ENCODE data around the gene GPC3. TPM values are rescaled to one million over a fixed set of nuclear protein-coding genes. Genes with fewer than 3 reads are reported as not detected.

GPC3 gene
- total and polyA plus RNA-seq, 2 experiments from 2014 or later: 171 to 323 TPM

GRCh38 chrX:133742602-133743305 is 242.6 kb downstream of the GPC3 start:
- H3K27me3 ChIP-seq: no peaks in the 10 kb centered on the region
- H3K4me1 ChIP-seq (ENCODE audit: low read depth): peaks cover 8% of the 10 kb centered on the region
- no peaks in the 10 kb centered on the region for H3K9me3 ChIP-seq (ENCODE audit: low read depth)
- no peaks in the 10 kb centered on the region for H3K36me3 ChIP-seq
- no peak for TF ChIP-seq CTCF (IDR thresholded peaks at IDR 0.05; ENCODE audit: low read depth, low read length)
- no peak overlapping the region for H3K27ac ChIP-seq
- no peak overlapping the region for H3K4me3 ChIP-seq
- peak in 1 of 2 donors; percentile 40 for DNase-seq (ENCODE audit: low read depth in 1 of 2, low spot score in 1 of 2)

- no peak overlapping the region for H3K27ac ChIP-seq
- peak in 1 of 2 donors; percentile 3 for DNase-seq (ENCODE audit: low read depth in 1 of 2, low spot score in 1 of 2)
- H3K9me3 ChIP-seq (ENCODE audit: low read depth): no peaks in the 10 kb centered on the region
- no peaks in the 10 kb centered on the region for H3K36me3 ChIP-seq
- H3K27me3 ChIP-seq: no peaks in the 10 kb centered on the region
- no peak overlapping the region for H3K4me3 ChIP-seq
- TF ChIP-seq CTCF (IDR thresholded peaks at IDR 0.05; ENCODE audit: low read depth, low read length): no peak
- peaks cover 2% of the 10 kb centered on the region for H3K4me1 ChIP-seq (ENCODE audit: low read depth)
Observed at GRCh38 chrX:133741303-133741702, 244.1 kb downstream of the GPC3 start.

GRCh38 chrX:133726642-133727041 is 258.8 kb downstream of the GPC3 start:
- TF ChIP-seq CTCF (IDR thresholded peaks at IDR 0.05; ENCODE audit: low read depth, low read length): no peak
- H3K27ac ChIP-seq: no peak overlapping the region
- no peaks in the 10 kb centered on the region for H3K36me3 ChIP-seq
- no peak for DNase-seq (ENCODE audit: low read depth in 1 of 2, low spot score in 1 of 2)
- H3K4me3 ChIP-seq: no peak overlapping the region
- H3K27me3 ChIP-seq: no peaks in the 10 kb centered on the region
- no peaks in the 10 kb centered on the region for H3K9me3 ChIP-seq (ENCODE audit: low read depth)
- peaks cover 16% of the 10 kb centered on the region for H3K4me1 ChIP-seq (ENCODE audit: low read depth)

GRCh38 chrX:133726211-133726630 is 259.2 kb downstream of the GPC3 start:
- Histone ChIP-seq H3K4me1 (ENCODE audit: low read depth) (peaks cover 16% of the 10 kb centered on the region), H3K27ac (no peak overlapping the region), H3K36me3 (no peaks in the 10 kb centered on the region), H3K9me3 (ENCODE audit: low read depth) (no peaks in the 10 kb centered on the region), H3K27me3 (no peaks in the 10 kb centered on the region), H3K4me3 (no peak overlapping the region)
- peak in 1 of 2 donors; percentile 51 for DNase-seq (ENCODE audit: low read depth in 1 of 2, low spot score in 1 of 2)
- TF ChIP-seq CTCF (IDR thresholded peaks at IDR 0.05; ENCODE audit: low read depth, low read length): no peak

GRCh38 chrX:133723930-133724329 is 261.5 kb downstream of the GPC3 start:
- H3K27me3 ChIP-seq: no peaks in the 10 kb centered on the region
- no peak for TF ChIP-seq CTCF (IDR thresholded peaks at IDR 0.05; ENCODE audit: low read depth, low read length)
- H3K4me3 ChIP-seq: no peak overlapping the region

More at GRCh38 chrX:133723930-133724329, 261.5 kb downstream of the GPC3 start:
- peak in 1 of 2 donors; percentile 10 for DNase-seq (ENCODE audit: low read depth in 1 of 2, low spot score in 1 of 2)
- no peaks in the 10 kb centered on the region for H3K9me3 ChIP-seq (ENCODE audit: low read depth)
- H3K27ac ChIP-seq: peak overlapping the region; percentile 33
- peaks cover 16% of the 10 kb centered on the region for H3K4me1 ChIP-seq (ENCODE audit: low read depth)
- H3K36me3 ChIP-seq: no peaks in the 10 kb centered on the region
